K562 (cell line): Measurements from ENCODE around the gene CDCA3. TPM values are rescaled to one million over a fixed set of nuclear protein-coding genes. Genes with fewer than 3 reads are reported as not detected.

Source experiments
- ARID4B ChIP-seq: sonication (generic); formaldehyde crosslinking; IDR thresholded peaks from 2 replicates; pipeline ENCODE4 v1.8.0; 2022; ENCODE audit warnings: mild to moderate bottlenecking, missing genetic modification reagents
- EP400 ChIP-seq: fragments of 450-650 bp; IDR thresholded peaks from 2 replicates; pipeline ENCODE4 v1.6.1; 2017; ENCODE audit warnings: antibody characterized with exemption, mild to moderate bottlenecking, moderate library complexity
- GTF2E2 ChIP-seq: fragments of 200-800 bp; sonication (Bioruptor generic); IDR thresholded peaks from 2 replicates; pipeline ENCODE4 v1.6.1; 2016; ENCODE audit warnings: missing genetic modification characterization, missing compliant biosample characterization
- GTF2F1 ChIP-seq: IDR thresholded peaks from 2 replicates; pipeline ENCODE4 v1.6.1; 2011; ENCODE audit warnings: low read depth, low read length, improper control_type of control experiment
- HES1 ChIP-seq: fragments of 450-650 bp; IDR thresholded peaks from 2 replicates; pipeline ENCODE4 v1.6.1; 2016; ENCODE audit warnings: low read depth, mild to moderate bottlenecking, moderate library complexity
- KAT7 ChIP-seq: sonication (generic); formaldehyde crosslinking; IDR thresholded peaks from 2 replicates; pipeline ENCODE4 v1.8.0; 2022; ENCODE audit warnings: missing genetic modification reagents, mild to moderate bottlenecking, borderline replicate concordance
- POLR3G ChIP-seq: IDR thresholded peaks from 2 replicates; pipeline ENCODE4 v1.6.1; 2011; ENCODE audit not compliant: insufficient read length, insufficient replicate concordance; ENCODE audit errors: extremely low read depth
- RUNX1 ChIP-seq: sonication (generic); IDR thresholded peaks from 2 replicates; pipeline ENCODE4 v1.6.1; 2016; ENCODE audit warnings: antibody characterized with exemption, low read depth
- SNRNP70 ChIP-seq: fragments of 200-400 bp; formaldehyde crosslinking; optimal IDR thresholded peaks from 2 replicates; pipeline ENCODE3; 2017; ENCODE audit warnings: low read depth, low read length
- TAF1 ChIP-seq: IDR thresholded peaks from 2 replicates; pipeline ENCODE4 v1.6.1; 2011; ENCODE audit warnings: mild to moderate bottlenecking, low read length, moderate library complexity; ENCODE audit not compliant: insufficient read depth, control insufficient read depth, severe bottlenecking; ENCODE audit errors: extremely low read depth
- TBP ChIP-seq: optimal IDR thresholded peaks from 2 replicates; pipeline ENCODE3; 2011; ENCODE audit warnings: low read depth, low read length, improper control_type of control experiment
- THAP7 ChIP-seq: fragments of 250-450 bp; sonication (Bioruptor Pico); IDR thresholded peaks from 2 replicates; pipeline ENCODE4 v1.5.0; 2021
- TOE1 ChIP-seq, 2 experiments: fragments of 450-650 bp in 1 of 2; sonication (generic) in 1 of 2; formaldehyde crosslinking in 1 of 2; IDR thresholded peaks; 2 replicates each; pipeline versions ENCODE4 v1.7.1 to v1.8.0; 2016 to 2022; ENCODE audit warnings: borderline replicate concordance in 2 of 2, mild to moderate bottlenecking in 2 of 2, antibody characterized with exemption in 1 of 2, inconsistent platforms in 1 of 2, low read depth in 1 of 2, missing genetic modification reagents in 1 of 2, moderate library complexity in 1 of 2
- XRCC5 ChIP-seq: fragments of 200-400 bp; formaldehyde crosslinking; IDR thresholded peaks from 2 replicates; pipeline ENCODE4 v1.6.1; 2017; ENCODE audit warnings: low read depth, mild to moderate bottlenecking, low read length
- ZBTB49 ChIP-seq: sonication (generic); formaldehyde crosslinking; IDR thresholded peaks from 2 replicates; pipeline ENCODE4 v1.8.0; 2022; ENCODE audit warnings: missing genetic modification reagents, mild to moderate bottlenecking, borderline replicate concordance
- ZNF124 ChIP-seq: sonication (generic); formaldehyde crosslinking; IDR thresholded peaks from 2 replicates; pipeline ENCODE4 v1.8.1; 2022; ENCODE audit warnings: missing genetic modification reagents
- ZNF184 ChIP-seq: sonication (generic); formaldehyde crosslinking; IDR thresholded peaks from 2 replicates; pipeline ENCODE4 v1.5.0; 2020; ENCODE audit warnings: missing genetic modification reagents
- ZNF444 ChIP-seq: fragments of 250-450 bp; sonication (Bioruptor Pico); IDR thresholded peaks from 2 replicates; pipeline ENCODE4 v1.4.0; 2020; ENCODE audit warnings: mild to moderate bottlenecking, moderate library complexity
- ZNF764 ChIP-seq: fragments of 250-450 bp; sonication (Bioruptor Pico); IDR thresholded peaks from 2 replicates; pipeline ENCODE4 v1.4.0; 2020; ENCODE audit warnings: low read depth, mild to moderate bottlenecking, moderate library complexity
- polyA plus RNA-seq, 8 experiments: library from polyadenylated mRNA; depleted of rRNA in 4 of 8; stranded (reverse) in 5 of 8; unstranded in 3 of 8; fragments of >200 nt; fragmentation: Nextera tagmentation in 2 of 8; fragmentation: Illumina TruSeq in 1 of 8; extraction: Ambion mirVana in 2 of 8; extraction: Trizol in 1 of 8; gene quantifications; 2 replicates each; pipeline versions ENCODE4 v1.2.1 to v1.2.3, GENCODE V29; 2011 to 2014; ENCODE audit warnings: inconsistent platforms in 1 of 8, missing spikeins in 1 of 8
- total RNA-seq, 7 experiments: library from RNA; depleted of rRNA in 6 of 7; stranded (reverse); fragments of >200 nt in 6 of 7; fragmentation: Illumina TruSeq in 2 of 7; extraction: Trizol in 2 of 7; gene quantifications; 2 replicates each; pipeline versions ENCODE4 v1.2.1 to v1.2.3, GENCODE V29; 2011 to 2021; ENCODE audit warnings: low replicate concordance in 1 of 7

CDCA3 gene
- total and polyA plus RNA-seq, 9 of the 15 experiments (the other 6 are each of a cell fraction or from before 2014, with no cell fraction given), result 24.2 to 80.8 (median 55.1) TPM

- peak; percentile 89 for TF ChIP-seq TAF1
- no peak for TF ChIP-seq POLR3G
- TF ChIP-seq GTF2F1, result peak; percentile 58; the same call in 1 of the 2 replicates
- TF ChIP-seq TOE1 (IDR thresholded peaks at IDR 0.05; ENCODE audit: borderline replicate concordance), result no peak
- no peak for TF ChIP-seq TOE1 (CRISPR knock-in tag; IDR thresholded peaks at IDR 0.05; ENCODE audit: borderline replicate concordance, low read depth)
- TF ChIP-seq ZNF764, result no peak
- no peak for TF ChIP-seq ZNF124 (CRISPR knock-in tag)
- TF ChIP-seq THAP7 (CRISPR knock-in tag), result no peak
- TF ChIP-seq HES1, result no peak
- 0 out of 2 replicates have a peak, but pooled peaks have one; percentile 62 for TF ChIP-seq KAT7
- no peak for TF ChIP-seq SNRNP70
- TF ChIP-seq ZNF184 (CRISPR knock-in tag), result no peak
- no peak for TF ChIP-seq RUNX1
- TF ChIP-seq ZNF444, result no peak
- TF ChIP-seq TBP, result peak; percentile 96
- TF ChIP-seq ZBTB49, result no peak
- TF ChIP-seq ARID4B (CRISPR knock-in tag), result peak; percentile 72
- TF ChIP-seq GTF2E2 (tag), result peak; percentile 95
- TF ChIP-seq XRCC5, result no peak
- peak; percentile 23; the same call in 1 of the 2 replicates for TF ChIP-seq EP400
Observed at GRCh38 chr12:6867413-6868210, 16.5 kb upstream of the CDCA3 start, which contains the start of gene TPI1 (continued).
